Pulmonary artery endothelial cell (primary cell): Measurements from ENCODE around the gene KRTAP3-3. TPM values are rescaled to one million over a fixed set of nuclear protein-coding genes. Genes with fewer than 3 reads are reported as not detected.
"Not testable (repeated sequence)": the region's sequence is repeated elsewhere in the genome, so short reads cannot be mapped to it uniquely, and the experiment has no call there.

Experiments used
- DNase-seq: peaks from one replicate; pipeline ENCODE4 v3.0.0-alpha.2; 2011; ENCODE audit warnings: low read depth, low spot score
- total RNA-seq: library from RNA; depleted of rRNA; stranded (reverse); fragments of >200 nt; gene quantifications from 2 replicates; pipeline ENCODE4 v1.2.3, GENCODE V29; 2014

KRTAP3-3 gene
- total RNA-seq, 1 donor from 2014 or later: not detected

DNA sequence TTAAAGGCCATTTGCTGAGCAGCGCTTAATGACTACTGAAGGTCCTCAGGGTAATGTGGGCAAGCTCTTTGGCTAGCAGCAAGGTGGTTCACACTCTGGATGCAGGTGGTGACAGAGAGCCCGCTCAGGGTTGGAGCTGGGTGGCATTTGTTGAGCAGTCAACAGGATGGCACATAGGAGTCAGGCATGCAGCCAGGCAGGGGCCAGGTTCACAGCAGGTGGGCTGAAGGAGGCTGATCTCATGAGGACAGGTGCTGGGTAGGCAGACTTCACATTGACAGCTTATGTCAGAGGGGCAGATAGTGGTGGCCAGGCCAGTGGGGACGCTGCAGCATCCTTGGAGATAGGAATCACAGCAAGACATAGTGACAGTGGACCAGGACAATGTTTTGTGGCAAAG is 10.4 kb upstream of the KRTAP3-3 start:
- no peak for DNase-seq

DNA sequence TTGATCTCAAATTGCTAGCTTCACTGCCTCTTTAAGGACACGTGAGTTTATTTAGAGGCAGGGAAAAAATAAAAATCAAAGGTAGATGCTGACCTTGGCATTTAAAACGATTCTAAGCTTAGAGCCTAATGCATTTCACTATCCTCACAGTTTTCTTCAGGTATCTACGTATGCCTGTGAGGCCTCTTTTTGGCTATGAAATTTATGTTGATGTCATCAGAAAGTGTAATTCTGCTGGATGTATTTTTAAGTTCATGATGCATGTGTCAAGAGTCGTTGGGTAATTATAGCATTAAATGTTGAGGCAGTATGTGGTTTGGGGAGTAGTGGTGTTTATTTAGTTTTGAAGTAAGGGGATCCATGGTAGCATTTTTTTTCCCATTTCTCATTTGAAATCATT is 10.0 kb upstream of the KRTAP3-3 start:
- no peak for DNase-seq

DNA sequence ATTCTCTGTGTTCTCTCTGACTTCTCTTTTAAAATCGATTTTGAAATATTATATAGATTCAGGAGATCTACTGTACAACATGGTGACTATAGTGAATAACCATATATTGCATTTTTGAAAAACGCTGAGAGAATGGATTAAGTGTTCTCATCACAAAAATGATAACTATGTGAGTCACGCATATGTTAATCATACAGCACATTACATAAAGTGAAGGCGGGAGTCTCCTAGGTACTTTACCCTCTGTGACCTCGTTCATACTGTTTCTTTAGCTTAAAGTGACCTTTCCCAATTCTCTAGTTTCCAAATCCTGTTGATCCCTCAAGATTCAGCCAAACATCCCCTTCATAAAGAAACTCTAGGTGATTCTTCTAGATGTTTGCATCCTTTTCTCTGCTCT is 8.8 kb upstream of the KRTAP3-3 start:
- no peak for DNase-seq

DNA sequence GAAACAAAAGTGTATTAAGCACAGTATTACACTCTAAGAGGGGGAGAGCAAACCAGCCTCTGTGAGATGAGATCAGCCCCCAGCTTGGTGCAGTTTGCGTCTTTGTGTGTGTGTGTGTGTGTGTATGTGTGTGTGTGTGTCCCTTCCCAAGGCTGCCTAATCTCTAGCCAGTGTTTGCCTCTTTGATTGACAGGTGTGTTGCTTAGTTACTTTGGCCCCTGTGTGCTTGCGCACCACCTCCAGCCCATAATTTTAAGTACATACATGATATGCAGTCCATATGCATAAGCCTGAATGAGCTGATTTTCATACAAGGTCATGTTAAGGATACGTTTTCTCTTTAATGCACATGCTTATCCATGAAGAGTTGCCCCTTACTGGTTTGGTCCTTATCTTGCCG is 7.8 kb upstream of the KRTAP3-3 start:
- no peak for DNase-seq

DNA sequence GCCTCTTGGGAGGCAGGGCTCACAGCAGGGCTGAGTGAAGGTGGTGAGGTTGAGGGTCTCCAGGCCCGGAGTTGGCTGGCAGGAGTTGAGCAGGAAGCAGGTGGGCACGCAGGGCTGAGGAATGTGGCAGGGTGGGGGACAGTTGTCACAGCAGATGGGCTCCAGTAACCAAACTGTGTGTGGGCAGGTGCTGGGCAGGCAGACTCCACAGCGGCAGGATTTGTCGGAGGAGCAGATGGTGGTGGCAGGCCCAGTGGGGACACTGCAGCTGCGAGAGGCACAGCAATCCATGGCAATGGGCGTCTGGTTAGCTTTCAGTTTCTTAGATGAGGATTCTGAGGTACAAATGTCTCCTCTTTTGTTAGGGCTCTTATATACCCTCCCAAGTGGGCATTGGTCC is 5.6 kb upstream of the KRTAP3-3 start, which contains the start of gene KRTAP3-2:
Gene KRTAP3-2, minus strand, starts transcription at position 344 of the 400 bp plus-strand sequence. Its CDS starts 53 bp downstream, at position 291.
- not testable (repeated sequence) for DNase-seq

DNA sequence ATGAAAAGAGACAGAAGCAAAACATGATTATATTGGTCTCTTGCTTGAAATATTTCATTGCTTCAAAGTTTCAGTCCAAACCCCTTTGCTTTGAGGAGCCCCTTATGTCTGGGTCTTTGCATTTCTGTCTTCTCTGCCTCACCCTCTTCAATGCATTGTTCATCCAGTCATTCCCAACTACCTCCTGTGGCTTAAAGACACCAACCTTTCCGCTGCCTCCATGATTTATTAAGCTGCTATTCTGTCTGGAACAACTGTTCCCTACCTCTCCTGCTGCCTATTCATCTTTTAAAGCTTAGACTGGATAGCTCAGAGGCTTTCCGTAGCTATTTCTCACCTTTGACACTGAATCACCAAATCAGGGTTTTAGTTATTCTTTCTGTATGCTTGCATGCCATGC is 3.4 kb upstream of the KRTAP3-3 start:
- no peak for DNase-seq

DNA sequence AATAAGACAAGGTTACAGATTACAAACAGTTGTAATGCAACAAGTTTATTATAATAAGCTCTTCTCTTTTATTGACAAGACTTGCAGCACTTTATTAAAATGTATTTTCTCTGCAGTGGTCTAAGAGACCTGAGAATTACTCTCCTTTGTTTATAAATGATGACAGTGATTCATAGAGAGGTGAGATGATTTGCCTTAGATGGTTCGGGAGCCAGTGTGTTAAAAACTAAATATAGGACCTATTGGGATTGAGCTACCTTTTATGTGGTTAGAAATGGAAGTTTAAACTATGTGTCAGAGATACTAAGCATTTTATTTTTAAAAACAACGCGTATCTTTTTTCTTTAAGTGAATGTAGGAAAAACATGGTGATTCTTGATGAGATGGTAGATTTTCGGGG is 2.9 kb upstream of the KRTAP3-3 start:
- no peak for DNase-seq

DNA sequence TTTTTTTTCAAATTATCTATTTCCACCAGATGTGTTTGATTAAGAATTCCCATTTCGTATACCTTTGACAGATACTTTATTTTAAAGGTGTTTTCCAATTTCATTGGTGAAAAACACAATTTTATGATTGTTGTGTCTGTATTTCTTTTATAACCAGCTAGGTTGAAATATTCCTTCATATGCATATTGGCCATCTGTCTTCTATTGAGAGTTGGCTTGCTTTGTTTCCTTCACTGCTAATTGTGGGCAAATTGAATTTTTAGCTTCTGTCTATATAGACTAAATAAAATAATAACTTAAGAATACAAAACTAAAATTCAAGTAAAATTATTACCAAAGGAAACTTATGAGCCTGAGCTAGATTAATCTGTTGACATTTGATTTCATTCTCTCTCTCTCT is 1.2 kb upstream of the KRTAP3-3 start:
- no peak for DNase-seq

DNA sequence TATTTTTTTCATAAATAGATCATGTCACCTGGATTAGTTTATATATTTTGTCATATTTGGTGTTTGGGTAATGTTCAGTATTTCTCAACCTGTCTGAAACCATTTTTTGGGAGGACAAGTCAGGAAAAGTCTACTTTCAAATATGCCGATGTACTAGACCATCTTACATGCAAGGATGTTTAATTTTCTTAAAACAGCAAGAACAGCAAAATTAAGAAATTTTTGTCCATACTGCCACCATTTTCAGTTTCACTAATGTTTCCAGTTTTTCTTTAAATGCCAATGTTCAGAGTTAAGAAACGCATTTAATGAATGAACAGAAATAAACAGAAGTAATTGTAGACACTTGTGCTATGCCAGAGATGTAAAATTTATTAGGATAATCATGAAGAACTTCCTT is 880 bp downstream of the KRTAP3-3 start:
- DNase-seq: no peak

DNA sequence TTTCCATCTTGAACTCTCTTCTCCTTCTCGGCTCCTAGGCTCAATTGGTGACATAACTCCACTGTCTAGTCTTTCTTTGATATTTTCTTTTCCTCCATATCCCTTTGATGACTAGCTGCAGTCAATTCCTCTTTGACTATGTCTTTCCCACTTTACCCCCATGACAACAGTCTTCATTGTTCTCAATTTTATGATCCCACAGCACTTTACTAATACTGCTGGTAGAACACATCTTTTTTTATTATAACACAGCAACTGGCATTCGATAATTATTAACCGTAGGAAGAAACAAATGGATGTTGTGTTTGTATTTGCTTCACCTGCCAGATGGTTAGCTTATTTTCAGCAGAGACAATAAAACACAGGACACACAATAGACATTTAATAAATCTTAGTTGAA is 1.3 kb downstream of the KRTAP3-3 start:
- DNase-seq: no peak

DNA sequence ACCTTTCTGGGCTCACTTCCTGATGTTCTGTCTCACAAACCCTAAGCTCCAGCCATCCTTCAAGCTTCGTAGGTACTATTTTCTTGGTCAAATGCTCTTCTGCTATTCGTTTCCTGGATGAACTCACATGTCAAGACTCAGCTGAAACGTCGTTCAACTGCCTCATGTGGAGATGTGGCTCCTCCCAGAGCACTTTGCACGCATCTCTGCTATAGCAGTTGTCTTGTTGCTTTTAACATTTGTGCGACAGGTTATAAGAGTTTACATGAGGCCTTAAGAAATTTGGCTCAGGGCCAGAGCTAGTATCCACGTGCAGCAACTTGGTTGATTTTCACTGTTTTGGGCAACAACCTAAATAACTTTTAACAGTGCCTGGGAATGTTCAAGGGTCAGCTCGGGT is 7.0 kb downstream of the KRTAP3-3 start:
- no peak for DNase-seq

DNA sequence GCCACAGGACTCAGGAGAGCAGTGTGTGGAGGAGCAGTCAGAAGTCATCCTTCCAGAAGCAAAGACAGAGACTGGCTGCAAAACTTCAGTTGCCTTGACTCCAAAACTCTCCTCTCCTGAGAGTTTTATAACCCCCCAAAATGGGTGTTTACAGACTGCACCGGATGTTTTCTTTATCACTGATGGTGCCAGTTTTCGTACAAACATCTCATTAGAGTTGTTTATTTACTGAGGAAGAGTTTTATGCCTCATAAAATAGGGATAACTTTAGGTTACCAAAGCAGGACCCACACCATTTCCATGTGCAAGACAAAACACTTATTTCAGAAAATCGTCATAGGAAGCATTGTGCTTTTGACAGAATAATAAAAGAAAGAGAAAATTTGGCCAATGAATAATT is 9.7 kb downstream of the KRTAP3-3 start, which contains the start of gene KRT40:
Gene KRT40, minus strand, starts transcription at position 101 of the 400 bp plus-strand sequence. Its CDS starts 53 bp downstream, at position 48.
- DNase-seq: no peak

DNA sequence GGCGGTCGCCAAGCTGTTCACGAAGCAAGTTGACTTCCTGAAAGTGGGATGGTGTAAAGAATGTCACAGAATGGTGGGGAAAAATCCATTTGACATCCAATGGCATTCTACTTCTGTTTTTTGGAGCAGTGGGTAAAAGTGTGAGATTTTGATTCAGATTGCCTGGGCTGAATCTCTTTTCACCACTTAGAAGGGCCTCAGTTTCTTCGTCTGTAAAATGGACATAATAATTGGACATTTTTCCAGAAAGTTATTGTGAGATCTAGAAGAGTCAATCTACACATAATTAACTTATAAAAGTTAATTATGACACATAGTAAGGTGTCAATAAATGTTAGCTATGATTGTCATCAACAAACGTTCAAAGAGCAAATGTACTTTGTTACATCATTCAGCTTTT is 12.8 kb downstream of the KRTAP3-3 start:
- DNase-seq: no peak

DNA sequence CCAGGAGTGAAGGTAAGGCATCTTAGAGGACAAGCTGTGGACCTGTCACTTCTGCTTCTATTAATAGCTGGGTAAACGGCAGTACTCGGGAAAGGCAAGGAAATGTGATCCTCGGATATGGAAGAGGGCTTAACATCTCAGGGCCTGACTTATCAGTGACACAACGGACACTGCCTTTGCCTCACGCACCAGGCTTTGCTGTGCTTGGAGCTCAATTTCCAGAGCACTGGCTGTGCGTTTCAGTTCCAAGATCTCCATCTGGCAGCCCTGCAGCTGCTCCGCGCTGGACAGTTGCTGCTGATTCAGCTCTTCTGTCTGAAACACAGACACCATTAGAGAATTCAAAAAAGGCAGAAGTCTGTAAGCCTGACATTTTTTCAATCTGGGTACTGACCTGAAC is 13.4 kb downstream of the KRTAP3-3 start:
- no peak for DNase-seq

DNA sequence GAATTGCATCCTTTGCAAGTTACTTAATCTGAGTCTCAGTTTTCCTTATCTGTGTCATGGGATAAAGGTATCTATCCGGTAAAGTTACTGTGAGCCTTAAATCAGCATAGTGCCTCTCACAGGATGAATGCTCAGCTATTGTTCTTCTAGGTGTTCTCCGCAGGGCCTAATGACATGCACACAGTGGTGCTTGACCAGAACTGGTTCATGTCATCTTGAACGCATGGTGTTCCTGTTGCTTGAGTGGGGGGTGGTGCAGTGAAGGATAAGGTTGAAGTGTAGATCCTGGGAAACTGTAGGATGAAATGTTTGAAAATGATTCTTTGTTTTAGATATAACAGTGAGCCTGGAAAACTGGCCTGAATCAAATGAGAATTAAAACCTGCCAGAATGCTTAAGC is 13.8 kb downstream of the KRTAP3-3 start:
- no peak for DNase-seq

DNA sequence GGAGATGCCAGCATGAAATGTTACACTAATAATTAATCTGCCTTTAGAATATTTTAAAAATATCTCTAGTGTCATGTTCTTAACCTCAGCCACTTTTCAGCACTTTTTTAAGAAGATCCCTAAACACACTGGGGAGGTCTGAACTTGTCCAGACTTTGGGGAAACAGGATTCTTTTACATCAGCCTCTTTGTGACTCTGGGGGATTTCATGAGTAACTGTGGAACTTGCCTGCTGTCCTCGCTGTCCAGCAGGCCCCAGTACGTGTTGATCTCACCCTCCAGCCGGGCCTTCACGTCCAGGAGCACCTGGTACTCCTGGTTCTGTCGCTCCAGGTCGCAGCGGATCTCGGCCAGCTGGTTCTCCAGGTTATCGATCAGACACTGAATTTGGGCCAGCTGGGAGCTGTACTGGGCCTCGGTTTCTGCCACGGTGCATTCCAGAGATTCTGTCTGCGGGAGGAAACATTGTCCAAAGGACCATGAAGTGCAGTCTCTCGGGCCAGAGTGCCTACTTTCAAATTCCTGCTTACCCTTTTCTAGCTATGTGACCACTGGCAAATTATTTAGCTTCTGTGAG is 15.3 kb downstream of the KRTAP3-3 start:
- no peak for DNase-seq

DNA sequence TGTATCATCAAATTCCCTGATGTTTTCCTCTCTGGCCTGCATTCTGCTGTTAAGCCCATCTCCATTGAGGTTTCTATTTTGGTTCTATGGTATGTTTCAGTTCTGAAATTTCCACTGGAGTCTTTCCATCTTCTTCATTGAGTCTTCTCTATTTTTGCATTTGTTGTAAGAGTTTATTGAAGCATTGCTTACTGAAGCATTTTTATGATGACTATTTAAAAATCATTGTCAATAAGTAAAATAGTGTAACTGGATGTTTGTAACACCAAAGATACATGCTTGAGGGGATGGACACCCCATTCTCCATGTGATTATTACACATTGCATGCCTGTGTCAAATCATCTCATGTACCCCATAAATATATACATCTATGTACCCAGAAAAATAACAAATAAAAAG is 18.4 kb downstream of the KRTAP3-3 start:
- no peak for DNase-seq

DNA sequence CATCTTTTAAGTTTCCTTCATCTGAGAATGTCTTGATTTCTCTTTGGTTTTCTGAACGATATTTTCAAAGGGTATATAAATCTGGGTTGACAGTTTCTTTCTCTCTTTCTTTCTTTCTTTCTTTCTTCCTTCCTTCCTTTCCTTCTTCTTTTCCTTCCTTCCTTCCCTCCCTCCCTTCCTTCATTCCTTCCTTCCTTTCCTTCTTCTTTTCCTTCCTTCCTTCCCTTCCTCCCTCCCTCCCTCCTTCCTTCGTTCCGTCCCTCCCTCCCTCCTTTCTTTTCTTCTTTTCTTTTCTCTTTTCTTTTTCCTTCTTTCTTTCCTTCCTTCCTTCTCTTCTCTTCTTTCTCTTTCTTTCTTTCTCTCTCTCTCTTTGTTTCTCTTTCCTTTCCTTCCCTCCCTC is 19.6 kb downstream of the KRTAP3-3 start:
- no peak for DNase-seq

DNA sequence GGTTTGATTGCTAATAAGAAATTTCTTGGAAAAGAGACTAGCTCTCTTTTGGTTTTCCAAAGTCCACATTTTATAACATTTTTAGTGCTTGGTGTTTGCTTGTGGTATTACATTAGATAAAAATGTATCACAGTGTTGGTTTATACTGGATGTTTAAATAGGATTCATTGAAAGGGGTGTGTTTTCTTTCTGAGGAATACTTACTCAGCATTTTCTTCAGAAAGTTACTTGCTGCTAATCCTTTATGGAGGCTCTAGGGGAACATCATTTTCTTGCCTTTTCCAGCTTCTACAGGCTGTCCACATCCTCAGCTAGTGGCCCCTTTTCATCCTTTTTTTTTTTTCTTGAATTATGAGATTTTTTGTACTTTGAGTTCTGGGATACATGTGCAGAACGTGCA is 26.4 kb downstream of the KRTAP3-3 start:
- no peak for DNase-seq

DNA sequence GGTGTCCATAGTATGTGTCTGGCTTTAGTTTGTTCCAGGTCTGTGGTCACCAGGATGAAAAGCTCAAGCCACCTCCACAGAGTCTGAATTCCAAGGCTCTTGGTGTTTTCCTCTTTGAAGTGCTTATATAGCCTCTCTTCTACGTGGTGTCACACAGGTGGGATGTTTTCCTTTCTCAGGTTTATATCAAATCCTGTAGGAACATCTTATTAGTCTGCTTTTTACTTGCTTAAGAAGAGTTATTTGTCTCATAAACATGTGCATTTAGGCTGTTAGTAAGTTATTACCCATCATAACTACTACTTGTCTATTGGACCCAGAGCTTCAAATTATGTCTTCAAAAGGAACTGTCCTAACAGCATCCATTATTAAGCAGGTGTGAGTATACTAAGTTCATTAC is 27.1 kb downstream of the KRTAP3-3 start, which contains the start of gene KRT39:
Gene KRT39, minus strand, starts transcription at position 101 of the 400 bp plus-strand sequence. Its CDS starts 92 bp downstream, at position 9.
- DNase-seq: no peak

DNA sequence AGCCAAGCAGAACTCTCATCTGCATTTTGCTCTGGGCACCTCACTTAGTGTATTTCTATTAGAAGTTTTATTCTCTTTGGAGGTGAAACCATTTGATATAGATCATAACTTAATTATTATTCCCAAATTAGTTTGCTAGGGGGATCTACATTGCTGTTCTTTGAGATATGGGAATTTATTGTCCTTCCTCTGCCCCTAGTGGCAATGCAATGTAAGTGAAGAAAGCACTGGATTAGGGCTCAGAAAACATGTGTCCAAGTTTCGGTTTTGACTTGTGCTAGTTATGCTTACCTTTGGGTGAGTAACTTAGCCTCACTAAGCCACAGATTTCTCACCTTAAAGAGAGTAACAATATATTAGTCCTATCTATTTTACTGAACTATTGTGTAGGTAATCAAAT is 30.1 kb downstream of the KRTAP3-3 start:
- no peak for DNase-seq

DNA sequence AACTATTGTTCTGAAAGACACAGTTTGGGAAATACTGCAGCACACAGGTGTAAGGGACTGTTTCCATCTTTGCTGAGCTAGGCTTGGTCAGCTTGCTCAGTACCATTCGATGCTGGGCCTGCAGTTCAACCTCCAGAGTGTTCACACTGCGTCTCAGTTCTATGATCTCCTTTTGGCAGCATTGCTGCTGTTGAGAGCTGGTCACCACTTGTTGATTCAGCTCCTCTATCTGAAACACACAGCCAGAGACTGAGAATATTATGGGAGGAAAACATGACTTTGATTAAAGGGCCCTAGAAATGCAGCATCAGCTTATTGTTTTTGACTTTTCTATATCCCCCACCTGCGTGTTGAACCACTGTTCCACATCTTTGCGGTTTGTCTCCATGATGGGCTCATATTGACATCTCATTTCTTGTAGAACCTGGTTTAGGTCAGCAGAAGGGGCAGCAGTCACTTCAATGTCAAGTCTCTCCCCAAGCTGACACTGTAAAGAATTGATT is 31.9 kb downstream of the KRTAP3-3 start:
- DNase-seq: no peak

DNA sequence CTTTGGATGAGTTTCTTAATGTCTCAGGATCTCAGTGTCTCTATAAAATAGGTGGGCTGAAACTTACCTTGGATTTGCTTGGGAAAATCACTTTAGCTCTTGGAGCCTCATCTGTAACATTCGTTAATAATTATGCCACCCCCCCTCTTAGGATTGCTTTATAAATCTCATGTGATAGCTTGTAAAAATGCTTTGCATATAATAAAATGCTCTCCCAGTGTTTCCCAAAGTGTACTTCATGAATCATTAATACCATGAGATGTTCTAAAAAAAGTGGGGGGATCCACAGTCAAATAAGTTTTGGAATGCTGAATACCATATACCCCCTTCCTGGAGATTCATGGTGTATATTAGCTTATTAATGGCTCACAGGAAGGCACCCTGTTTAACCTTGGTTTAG is 32.4 kb downstream of the KRTAP3-3 start:
- no peak for DNase-seq

DNA sequence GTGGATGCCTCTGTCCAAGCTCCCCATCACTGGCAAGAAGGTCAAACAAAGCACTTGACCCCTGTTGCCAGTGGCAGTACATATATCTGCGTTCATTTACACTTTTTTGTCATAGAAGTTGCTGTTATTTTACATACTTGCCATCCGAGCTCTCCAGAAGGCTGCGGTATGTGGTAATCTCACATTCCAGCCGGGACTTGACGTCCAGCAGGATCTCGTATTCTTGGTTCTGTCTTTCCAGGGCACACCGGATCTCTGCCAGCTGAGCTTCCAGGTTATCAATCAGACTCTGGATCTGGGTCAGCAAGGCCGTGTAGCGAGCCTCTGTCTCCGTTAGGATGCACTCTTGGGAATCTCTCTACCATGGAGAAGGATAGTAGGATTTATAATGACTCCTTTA is 33.8 kb downstream of the KRTAP3-3 start:
- DNase-seq: no peak
